ENCODE data around the gene CCNE1. TPM values are rescaled to one million over a fixed set of nuclear protein-coding genes. Genes with fewer than 3 reads are reported as not detected.
"Not testable (repeated sequence)": the region's sequence is repeated elsewhere in the genome, so short reads cannot be mapped to it uniquely, and the experiment has no call there.

The CCNE1 gene
- total RNA-seq, 1 donor from 2014 or later, result 29.7 TPM

DNA sequence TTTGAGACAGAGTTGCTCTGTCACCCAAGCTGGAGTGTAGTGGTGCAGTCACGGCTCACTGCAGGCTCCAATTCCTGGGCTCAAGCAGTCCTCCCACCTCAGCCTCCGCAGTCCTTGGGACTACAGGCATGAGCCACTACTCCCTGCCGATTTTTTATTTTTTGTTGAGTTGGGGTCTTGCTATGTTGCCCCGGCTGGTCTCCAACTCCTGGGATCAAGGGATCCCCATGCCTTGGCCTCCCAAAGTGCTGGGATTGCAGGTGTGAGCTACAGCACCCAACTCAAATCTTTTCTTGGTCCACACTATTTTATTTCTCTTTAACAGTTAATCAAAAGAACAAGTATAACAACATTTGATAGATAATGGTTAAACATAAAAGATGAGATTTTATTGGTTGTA lies 7.5 kb downstream of the CCNE1 start:
- TF ChIP-seq, protein P1, sequence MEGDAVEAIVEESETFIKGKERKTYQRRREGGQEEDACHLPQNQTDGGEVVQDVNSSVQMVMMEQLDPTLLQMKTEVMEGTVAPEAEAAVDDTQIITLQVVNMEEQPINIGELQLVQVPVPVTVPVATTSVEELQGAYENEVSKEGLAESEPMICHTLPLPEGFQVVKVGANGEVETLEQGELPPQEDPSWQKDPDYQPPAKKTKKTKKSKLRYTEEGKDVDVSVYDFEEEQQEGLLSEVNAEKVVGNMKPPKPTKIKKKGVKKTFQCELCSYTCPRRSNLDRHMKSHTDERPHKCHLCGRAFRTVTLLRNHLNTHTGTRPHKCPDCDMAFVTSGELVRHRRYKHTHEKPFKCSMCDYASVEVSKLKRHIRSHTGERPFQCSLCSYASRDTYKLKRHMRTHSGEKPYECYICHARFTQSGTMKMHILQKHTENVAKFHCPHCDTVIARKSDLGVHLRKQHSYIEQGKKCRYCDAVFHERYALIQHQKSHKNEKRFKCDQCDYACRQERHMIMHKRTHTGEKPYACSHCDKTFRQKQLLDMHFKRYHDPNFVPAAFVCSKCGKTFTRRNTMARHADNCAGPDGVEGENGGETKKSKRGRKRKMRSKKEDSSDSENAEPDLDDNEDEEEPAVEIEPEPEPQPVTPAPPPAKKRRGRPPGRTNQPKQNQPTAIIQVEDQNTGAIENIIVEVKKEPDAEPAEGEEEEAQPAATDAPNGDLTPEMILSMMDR (conservative IDR thresholded peaks at IDR 0.05), result no peak
- no peaks in the 10 kb centered on the region for H3K27me3 Mint-ChIP-seq (ENCODE audit: low read depth)
- no peaks in the 10 kb centered on the region for H3K4me1 Mint-ChIP-seq
- no peaks in the 10 kb centered on the region for H3K9me3 Mint-ChIP-seq
- H3K36me3 Mint-ChIP-seq (ENCODE audit: low read depth), result peaks cover 14% of the 10 kb centered on the region
- no peak overlapping the region for H3K27ac Mint-ChIP-seq (ENCODE audit: unreplicated experiment)
- no peak overlapping the region for H3K4me3 Mint-ChIP-seq
- DNase-seq (ENCODE audit: low read depth, low spot score), result no peak

DNA sequence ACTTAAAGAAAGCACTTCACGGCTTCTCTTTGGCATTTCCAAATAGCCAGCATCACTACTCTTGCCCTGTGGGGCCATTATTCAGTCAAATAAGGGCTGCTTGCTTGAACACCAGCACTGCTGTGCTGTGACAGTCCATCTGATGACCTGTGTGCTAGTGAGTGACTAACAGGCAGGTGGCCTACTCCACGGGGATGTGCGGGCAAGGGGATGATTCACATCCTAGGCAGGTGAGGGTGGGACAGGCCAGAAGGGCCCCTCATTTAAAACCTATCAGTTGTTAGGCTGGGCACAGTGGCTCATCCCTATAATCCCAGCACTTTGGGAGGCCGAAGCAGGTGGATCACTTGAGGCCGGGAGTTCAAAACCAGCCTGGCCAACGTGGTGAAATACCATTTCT lies 8.2 kb downstream of the CCNE1 start:
- Mint-ChIP-seq H3K4me3 (no peak overlapping the region), H3K27ac (ENCODE audit: unreplicated experiment) (no peak overlapping the region), H3K4me1 (no peaks in the 10 kb centered on the region), H3K9me3 (no peaks in the 10 kb centered on the region), H3K27me3 (ENCODE audit: low read depth) (no peaks in the 10 kb centered on the region), H3K36me3 (ENCODE audit: low read depth) (peaks cover 14% of the 10 kb centered on the region)
- TF ChIP-seq, protein P1 (conservative IDR thresholded peaks at IDR 0.05), result no peak
- DNase-seq (ENCODE audit: low read depth, low spot score), result no peak

DNA sequence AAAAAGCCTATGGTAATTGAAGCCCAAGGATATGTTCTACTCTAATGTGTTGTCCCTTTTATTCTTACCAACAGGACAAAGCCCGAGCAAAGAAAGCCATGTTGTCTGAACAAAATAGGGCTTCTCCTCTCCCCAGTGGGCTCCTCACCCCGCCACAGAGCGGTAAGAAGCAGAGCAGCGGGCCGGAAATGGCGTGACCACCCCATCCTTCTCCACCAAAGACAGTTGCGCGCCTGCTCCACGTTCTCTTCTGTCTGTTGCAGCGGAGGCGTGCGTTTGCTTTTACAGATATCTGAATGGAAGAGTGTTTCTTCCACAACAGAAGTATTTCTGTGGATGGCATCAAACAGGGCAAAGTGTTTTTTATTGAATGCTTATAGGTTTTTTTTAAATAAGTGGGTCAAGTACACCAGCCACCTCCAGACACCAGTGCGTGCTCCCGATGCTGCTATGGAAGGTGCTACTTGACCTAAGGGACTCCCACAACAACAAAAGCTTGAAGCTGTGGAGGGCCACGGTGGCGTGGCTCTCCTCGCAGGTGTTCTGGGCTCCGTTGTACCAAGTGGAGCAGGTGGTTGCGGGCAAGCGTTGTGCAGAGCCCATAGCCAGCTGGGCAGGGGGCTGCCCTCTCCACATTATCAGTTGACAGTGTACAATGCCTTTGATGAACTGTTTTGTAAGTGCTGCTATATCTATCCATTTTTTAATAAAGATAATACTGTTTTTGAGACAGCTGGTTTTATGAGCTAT lies 12.0 kb downstream of the CCNE1 start:
- DNase-seq (ENCODE audit: low read depth, low spot score), result no peak
- Mint-ChIP-seq H3K4me1 (no peaks in the 10 kb centered on the region), H3K36me3 (ENCODE audit: low read depth) (peaks cover 11% of the 10 kb centered on the region), H3K4me3 (no peak overlapping the region), H3K27me3 (ENCODE audit: low read depth) (no peaks in the 10 kb centered on the region), H3K27ac (ENCODE audit: unreplicated experiment) (no peak overlapping the region), H3K9me3 (no peaks in the 10 kb centered on the region)
- TF ChIP-seq, protein P1 (conservative IDR thresholded peaks at IDR 0.05), result no peak

DNA sequence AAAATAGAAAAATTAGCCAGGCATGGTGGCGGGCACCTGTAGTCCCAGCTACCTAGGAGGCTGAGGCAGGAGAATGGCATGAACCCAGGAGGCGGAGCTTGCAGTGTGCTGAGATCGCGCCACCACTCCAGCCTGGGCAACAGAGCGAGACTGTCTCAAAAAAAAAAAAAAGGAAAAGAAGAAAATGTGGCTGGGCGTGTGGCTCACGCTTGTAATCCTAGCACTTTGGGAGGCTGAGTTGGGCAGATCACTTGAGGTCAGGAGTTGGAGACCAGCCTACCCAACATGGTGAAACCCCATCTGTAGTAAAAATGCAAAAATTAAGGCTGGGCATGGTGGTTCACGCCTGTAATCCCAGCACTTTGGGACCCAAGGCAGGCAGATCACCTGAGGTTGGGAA lies 13.5 kb downstream of the CCNE1 start:
- H3K27ac Mint-ChIP-seq (ENCODE audit: unreplicated experiment); H3K4me1 Mint-ChIP-seq; H3K4me3 Mint-ChIP-seq; H3K36me3 Mint-ChIP-seq (ENCODE audit: low read depth); DNase-seq (ENCODE audit: low read depth, low spot score); H3K9me3 Mint-ChIP-seq; H3K27me3 Mint-ChIP-seq (ENCODE audit: low read depth): not testable (repeated sequence)

DNA sequence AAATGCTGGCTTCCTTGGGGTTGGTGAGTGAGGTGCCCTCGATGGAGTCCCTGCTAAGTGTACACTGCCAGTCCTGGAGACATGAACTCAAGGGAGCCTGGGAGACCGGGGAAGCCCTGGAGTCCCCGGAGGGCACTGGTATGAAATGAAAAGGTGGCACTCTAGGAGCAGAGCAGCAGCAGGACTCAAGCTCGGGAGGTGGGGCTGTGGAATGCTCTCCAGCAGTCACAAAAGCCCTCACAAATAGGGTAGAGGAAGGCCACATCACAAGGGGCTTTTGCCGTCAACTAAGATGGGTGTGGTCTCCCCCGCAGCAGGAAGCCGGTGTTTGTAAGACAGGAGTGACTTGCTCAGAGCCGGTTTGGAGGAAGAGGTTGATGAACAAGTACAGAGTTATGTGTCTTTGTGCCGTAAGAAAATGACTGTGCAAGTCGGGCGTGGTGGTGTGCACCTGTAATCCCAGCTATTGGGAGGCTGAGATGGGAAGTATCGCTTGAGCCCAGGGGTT lies 19.3 kb downstream of the CCNE1 start:
- no peak for DNase-seq (ENCODE audit: low read depth, low spot score)
- Mint-ChIP-seq H3K9me3 (no peaks in the 10 kb centered on the region), H3K27me3 (ENCODE audit: low read depth) (peaks cover 39% of the 10 kb centered on the region), H3K36me3 (ENCODE audit: low read depth) (no peaks in the 10 kb centered on the region), H3K27ac (ENCODE audit: unreplicated experiment) (no peak overlapping the region), H3K4me3 (no peak overlapping the region), H3K4me1 (no peaks in the 10 kb centered on the region)
- TF ChIP-seq, protein P1 (conservative IDR thresholded peaks at IDR 0.05), result no peak

DNA sequence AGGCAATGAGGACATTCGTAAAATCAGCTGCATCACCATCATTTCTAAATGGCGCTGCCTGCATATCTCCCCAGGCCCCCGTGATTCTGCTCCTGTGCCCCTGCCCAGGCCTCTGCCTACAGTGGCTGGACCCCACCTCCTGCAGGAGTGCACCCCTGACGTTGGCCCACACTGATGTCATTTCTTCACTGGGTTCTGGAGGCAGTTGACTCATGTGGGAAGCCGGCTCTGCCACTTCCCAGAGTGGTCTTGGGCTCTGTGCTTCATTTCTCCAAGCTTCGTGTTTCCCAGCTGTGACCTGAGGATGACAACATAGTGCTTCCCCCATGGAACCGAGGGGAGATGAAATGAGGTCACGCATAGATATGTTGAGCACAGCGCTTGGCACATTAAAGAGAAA lies 19.9 kb downstream of the CCNE1 start:
- no peaks in the 10 kb centered on the region for H3K36me3 Mint-ChIP-seq (ENCODE audit: low read depth)
- no peaks in the 10 kb centered on the region for H3K9me3 Mint-ChIP-seq
- no peak for DNase-seq (ENCODE audit: low read depth, low spot score)
- H3K4me3 Mint-ChIP-seq, result no peak overlapping the region
- TF ChIP-seq, protein P1 (conservative IDR thresholded peaks at IDR 0.05), result no peak
- H3K27me3 Mint-ChIP-seq (ENCODE audit: low read depth), result peaks cover 39% of the 10 kb centered on the region
- H3K27ac Mint-ChIP-seq (ENCODE audit: unreplicated experiment), result no peak overlapping the region
- H3K4me1 Mint-ChIP-seq, result no peaks in the 10 kb centered on the region

Measured in neural crest cell (in vitro differentiated cells).